ENCODE data around the gene THRA.

The THRA gene

DNA sequence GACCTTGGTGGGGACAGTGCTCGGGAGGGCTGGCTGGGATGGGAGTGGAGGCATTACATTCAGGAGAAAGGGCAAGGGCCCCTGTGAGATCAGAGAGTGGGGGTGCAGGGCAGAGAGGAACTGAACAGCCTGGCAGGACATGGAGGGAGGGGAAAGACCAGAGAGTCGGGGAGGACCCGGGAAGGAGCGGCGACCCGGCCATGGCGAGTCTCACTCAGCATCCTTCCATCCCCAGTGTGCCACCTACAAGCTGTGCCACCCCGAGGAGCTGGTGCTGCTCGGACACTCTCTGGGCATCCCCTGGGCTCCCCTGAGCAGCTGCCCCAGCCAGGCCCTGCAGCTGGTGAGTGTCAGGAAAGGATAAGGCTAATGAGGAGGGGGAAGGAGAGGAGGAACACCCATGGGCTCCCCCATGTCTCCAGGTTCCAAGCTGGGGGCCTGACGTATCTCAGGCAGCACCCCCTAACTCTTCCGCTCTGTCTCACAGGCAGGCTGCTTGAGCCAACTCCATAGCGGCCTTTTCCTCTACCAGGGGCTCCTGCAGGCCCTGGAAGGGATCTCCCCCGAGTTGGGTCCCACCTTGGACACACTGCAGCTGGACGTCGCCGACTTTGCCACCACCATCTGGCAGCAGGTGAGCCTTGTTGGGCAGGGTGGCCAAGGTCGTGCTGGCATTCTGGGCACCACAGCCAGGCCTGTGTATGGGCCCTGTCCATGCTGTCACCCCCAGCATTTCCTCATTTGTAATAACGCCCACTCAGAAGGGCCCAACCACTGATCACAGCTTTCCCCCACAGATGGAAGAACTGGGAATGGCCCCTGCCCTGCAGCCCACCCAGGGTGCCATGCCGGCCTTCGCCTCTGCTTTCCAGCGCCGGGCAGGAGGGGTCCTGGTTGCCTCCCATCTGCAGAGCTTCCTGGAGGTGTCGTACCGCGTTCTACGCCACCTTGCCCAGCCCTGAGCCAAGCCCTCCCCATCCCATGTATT lies 46.5 kb upstream of the THRA start:
- Histone ChIP-seq H3K27ac (ENCODE audit: low read depth, low read length) (no peak overlapping the region), H3K79me2 (ENCODE audit: control insufficient read depth, low read length) (no peaks in the 10 kb centered on the region), H3K9me3 (ENCODE audit: control insufficient read depth, insufficient read depth, low read length) (no peaks in the 10 kb centered on the region), H4K20me1 (ENCODE audit: control insufficient read depth, insufficient read depth, low read depth, low read length) (no peaks in the 10 kb centered on the region), H3K4me3 (ENCODE audit: low read length) (no peak overlapping the region), H3K4me1 (ENCODE audit: control insufficient read depth, low read length) (peaks cover 5% of the 10 kb centered on the region), H3K36me3 (ENCODE audit: control insufficient read depth, low read length) (peaks cover 7% of the 10 kb centered on the region; the same call in 1 of the 2 replicates), H3F3A (ENCODE audit: control insufficient read depth, insufficient read depth) (no peaks in the 10 kb centered on the region), H3K4me2 (ENCODE audit: low read length) (no peak overlapping the region), H3K27me3 (ENCODE audit: control insufficient read depth, low read length) (no peaks in the 10 kb centered on the region), H3K9me2 (replicated peaks; ENCODE audit: control insufficient read depth, low read length) (no peaks in the 10 kb centered on the region)
- no peak for TF ChIP-seq EZH2phosphoT487 (IDR thresholded peaks at IDR 0.05; ENCODE audit: borderline replicate concordance, low read length)
- TF ChIP-seq, protein P1, sequence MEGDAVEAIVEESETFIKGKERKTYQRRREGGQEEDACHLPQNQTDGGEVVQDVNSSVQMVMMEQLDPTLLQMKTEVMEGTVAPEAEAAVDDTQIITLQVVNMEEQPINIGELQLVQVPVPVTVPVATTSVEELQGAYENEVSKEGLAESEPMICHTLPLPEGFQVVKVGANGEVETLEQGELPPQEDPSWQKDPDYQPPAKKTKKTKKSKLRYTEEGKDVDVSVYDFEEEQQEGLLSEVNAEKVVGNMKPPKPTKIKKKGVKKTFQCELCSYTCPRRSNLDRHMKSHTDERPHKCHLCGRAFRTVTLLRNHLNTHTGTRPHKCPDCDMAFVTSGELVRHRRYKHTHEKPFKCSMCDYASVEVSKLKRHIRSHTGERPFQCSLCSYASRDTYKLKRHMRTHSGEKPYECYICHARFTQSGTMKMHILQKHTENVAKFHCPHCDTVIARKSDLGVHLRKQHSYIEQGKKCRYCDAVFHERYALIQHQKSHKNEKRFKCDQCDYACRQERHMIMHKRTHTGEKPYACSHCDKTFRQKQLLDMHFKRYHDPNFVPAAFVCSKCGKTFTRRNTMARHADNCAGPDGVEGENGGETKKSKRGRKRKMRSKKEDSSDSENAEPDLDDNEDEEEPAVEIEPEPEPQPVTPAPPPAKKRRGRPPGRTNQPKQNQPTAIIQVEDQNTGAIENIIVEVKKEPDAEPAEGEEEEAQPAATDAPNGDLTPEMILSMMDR (IDR thresholded peaks at IDR 0.05; ENCODE audit: low read depth, low read length, poor library complexity, severe bottlenecking) = no peak

DNA sequence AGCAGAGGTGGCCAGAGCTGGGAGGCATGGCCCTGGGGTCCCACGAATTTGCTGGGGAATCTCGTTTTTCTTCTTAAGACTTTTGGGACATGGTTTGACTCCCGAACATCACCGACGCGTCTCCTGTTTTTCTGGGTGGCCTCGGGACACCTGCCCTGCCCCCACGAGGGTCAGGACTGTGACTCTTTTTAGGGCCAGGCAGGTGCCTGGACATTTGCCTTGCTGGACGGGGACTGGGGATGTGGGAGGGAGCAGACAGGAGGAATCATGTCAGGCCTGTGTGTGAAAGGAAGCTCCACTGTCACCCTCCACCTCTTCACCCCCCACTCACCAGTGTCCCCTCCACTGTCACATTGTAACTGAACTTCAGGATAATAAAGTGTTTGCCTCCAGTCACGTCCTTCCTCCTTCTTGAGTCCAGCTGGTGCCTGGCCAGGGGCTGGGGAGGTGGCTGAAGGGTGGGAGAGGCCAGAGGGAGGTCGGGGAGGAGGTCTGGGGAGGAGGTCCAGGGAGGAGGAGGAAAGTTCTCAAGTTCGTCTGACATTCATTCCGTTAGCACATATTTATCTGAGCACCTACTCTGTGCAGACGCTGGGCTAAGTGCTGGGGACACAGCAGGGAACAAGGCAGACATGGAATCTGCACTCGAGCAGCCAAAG lies 45.2 kb upstream of the THRA start:
- Histone ChIP-seq H3K27me3 (ENCODE audit: control insufficient read depth, low read length) (no peaks in the 10 kb centered on the region), H3F3A (ENCODE audit: control insufficient read depth, insufficient read depth) (no peaks in the 10 kb centered on the region), H3K36me3 (ENCODE audit: control insufficient read depth, low read length) (peaks cover 13% of the 10 kb centered on the region), H3K9me3 (ENCODE audit: control insufficient read depth, insufficient read depth, low read length) (no peaks in the 10 kb centered on the region), H3K4me1 (ENCODE audit: control insufficient read depth, low read length) (peaks cover 5% of the 10 kb centered on the region), H3K79me2 (ENCODE audit: control insufficient read depth, low read length) (no peaks in the 10 kb centered on the region), H3K27ac (ENCODE audit: low read depth, low read length) (no peak overlapping the region), H3K4me2 (ENCODE audit: low read length) (no peak overlapping the region), H3K4me3 (ENCODE audit: low read length) (no peak overlapping the region), H4K20me1 (ENCODE audit: control insufficient read depth, insufficient read depth, low read depth, low read length) (no peaks in the 10 kb centered on the region), H3K9me2 (replicated peaks; ENCODE audit: control insufficient read depth, low read length) (no peaks in the 10 kb centered on the region)
- TF ChIP-seq, protein P1 (IDR thresholded peaks at IDR 0.05; ENCODE audit: low read depth, low read length, poor library complexity, severe bottlenecking) = no peak
- no peak for TF ChIP-seq EZH2phosphoT487 (IDR thresholded peaks at IDR 0.05; ENCODE audit: borderline replicate concordance, low read length)

DNA sequence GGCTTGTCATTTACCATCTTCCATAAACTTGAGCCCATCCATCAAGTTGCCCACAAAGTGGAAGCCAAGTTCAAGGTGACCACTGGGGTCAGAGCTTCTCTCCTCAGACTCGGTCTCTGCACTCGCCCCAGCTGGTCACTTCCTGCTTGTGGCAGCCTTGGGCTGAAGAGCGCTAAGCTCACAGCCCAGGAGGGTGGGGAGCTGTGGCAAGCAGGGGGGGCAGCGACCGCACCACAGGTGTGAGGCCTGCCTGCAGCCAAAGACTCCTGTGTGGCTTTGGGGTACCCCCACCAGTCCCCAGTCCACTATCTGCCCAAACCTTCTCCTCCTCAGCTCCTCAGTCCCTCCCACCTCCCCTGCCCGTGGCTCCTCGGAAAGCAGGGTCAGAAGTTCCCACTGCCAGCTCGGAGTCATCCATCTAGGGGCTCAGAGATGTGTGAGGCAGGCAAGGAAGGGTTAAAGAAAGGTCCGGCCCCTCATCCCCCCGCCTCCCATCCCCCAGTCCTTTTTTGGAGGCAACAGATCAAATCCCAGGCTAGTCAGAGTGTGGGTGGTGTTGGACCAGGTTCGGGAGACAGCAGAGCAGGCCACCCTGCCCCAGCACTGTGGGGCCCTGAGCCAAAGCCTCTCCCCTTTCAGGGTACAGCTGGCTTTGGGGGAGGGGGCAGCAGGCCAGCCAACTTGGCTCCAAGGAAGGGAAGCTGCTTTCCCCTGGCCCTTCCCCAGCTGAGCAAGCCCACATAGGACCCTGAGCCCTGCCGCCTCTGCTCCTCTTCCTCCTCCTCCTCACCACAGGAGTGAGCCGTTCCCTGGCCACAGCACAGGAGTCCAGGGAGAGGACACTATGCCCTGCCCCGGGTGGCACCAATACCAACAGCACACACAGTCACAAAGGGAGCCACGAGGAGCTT lies 44.3 kb upstream of the THRA start:
- Histone ChIP-seq H3F3A (ENCODE audit: control insufficient read depth, insufficient read depth) (no peaks in the 10 kb centered on the region), H3K4me2 (ENCODE audit: low read length) (no peak overlapping the region), H4K20me1 (ENCODE audit: control insufficient read depth, insufficient read depth, low read depth, low read length) (no peaks in the 10 kb centered on the region), H3K4me3 (ENCODE audit: low read length) (no peak overlapping the region), H3K9me2 (replicated peaks; ENCODE audit: control insufficient read depth, low read length) (no peaks in the 10 kb centered on the region), H3K27ac (ENCODE audit: low read depth, low read length) (no peak overlapping the region), H3K4me1 (ENCODE audit: control insufficient read depth, low read length) (peaks cover 5% of the 10 kb centered on the region), H3K79me2 (ENCODE audit: control insufficient read depth, low read length) (no peaks in the 10 kb centered on the region), H3K27me3 (ENCODE audit: control insufficient read depth, low read length) (no peaks in the 10 kb centered on the region), H3K36me3 (ENCODE audit: control insufficient read depth, low read length) (peaks cover 17% of the 10 kb centered on the region), H3K9me3 (ENCODE audit: control insufficient read depth, insufficient read depth, low read length) (no peaks in the 10 kb centered on the region)
- TF ChIP-seq, protein P1 (IDR thresholded peaks at IDR 0.05; ENCODE audit: low read depth, low read length, poor library complexity, severe bottlenecking) = no peak
- TF ChIP-seq EZH2phosphoT487 (IDR thresholded peaks at IDR 0.05; ENCODE audit: borderline replicate concordance, low read length) = no peak

Data from DOHH2 (cell line).